HEK293T (cell line): ENCODE results near the gene E4F1.

ENCODE experiments used
- BHLHE40 ChIP-seq: fragments of 450-650 bp; IDR thresholded peaks from 2 replicates; pipeline ENCODE4 v1.6.1; 2016; ENCODE audit warnings: mild to moderate bottlenecking, moderate library complexity, borderline replicate concordance
- FOXM1 ChIP-seq: fragments of 450-650 bp; IDR thresholded peaks from 2 replicates; pipeline ENCODE4 v1.6.1; 2017; ENCODE audit warnings: mild to moderate bottlenecking, borderline replicate concordance
- SUZ12 ChIP-seq: fragments of 450-650 bp; IDR thresholded peaks from 2 replicates; pipeline ENCODE4 v1.6.1; 2016; ENCODE audit warnings: mild to moderate bottlenecking
- TF ChIP-seq, protein P1 (sequence below): fragments of 450-650 bp; IDR thresholded peaks from 2 replicates; pipeline ENCODE4 v1.6.1; 2016

DNA sequence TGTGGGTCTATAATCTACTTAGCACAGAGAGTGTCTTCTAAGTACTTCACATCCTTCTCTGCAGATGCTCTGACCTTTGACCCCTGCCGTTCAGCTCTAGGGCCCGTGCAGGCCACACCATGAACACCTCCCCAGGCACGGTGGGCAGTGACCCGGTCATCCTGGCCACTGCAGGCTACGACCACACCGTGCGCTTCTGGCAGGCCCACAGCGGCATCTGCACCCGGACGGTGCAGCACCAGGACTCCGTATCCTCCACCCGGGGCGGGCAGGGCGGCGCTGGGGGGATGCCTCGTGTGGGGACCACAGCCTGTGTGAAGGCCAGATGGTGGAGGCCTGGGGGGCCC, 17.5 kb upstream of the E4F1 start:
- TF ChIP-seq, protein P1, sequence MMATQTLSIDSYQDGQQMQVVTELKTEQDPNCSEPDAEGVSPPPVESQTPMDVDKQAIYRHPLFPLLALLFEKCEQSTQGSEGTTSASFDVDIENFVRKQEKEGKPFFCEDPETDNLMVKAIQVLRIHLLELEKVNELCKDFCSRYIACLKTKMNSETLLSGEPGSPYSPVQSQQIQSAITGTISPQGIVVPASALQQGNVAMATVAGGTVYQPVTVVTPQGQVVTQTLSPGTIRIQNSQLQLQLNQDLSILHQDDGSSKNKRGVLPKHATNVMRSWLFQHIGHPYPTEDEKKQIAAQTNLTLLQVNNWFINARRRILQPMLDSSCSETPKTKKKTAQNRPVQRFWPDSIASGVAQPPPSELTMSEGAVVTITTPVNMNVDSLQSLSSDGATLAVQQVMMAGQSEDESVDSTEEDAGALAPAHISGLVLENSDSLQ, result no peak
- TF ChIP-seq BHLHE40 (no peak), FOXM1 (no peak), SUZ12 (no peak)
